ENCODE measurements around the gene OR51S1. TPM values are rescaled to one million over a fixed set of nuclear protein-coding genes. Genes with fewer than 3 reads are reported as not detected.
"Not testable (repeated sequence)": the region's sequence is repeated elsewhere in the genome, so short reads cannot be mapped to it uniquely, and the experiment has no call there.

OR51S1 gene
- total RNA-seq, 4 donors from 2014 or later = 0.27 TPM; not detected in 3

- Histone ChIP-seq H3K4me1 (no peaks in the 10 kb centered on the region), H3K27ac (no peak overlapping the region), H3K27me3 (no peaks in the 10 kb centered on the region), H3K4me3 (replicated peaks in 1 of 3) (no peak overlapping the region), H3K9me3 (no peaks in the 10 kb centered on the region), H3K36me3 (no peaks in the 10 kb centered on the region)
- intact Hi-C loops (cut with DNase I) = no loop called here
- 91 to 100% methylated on average over 1 of the region's 1 CpG for WGBS, 2 donors
- TF ChIP-seq POLR2A (IDR thresholded peaks at IDR 0.05) = no peak
- TF ChIP-seq, protein P1, sequence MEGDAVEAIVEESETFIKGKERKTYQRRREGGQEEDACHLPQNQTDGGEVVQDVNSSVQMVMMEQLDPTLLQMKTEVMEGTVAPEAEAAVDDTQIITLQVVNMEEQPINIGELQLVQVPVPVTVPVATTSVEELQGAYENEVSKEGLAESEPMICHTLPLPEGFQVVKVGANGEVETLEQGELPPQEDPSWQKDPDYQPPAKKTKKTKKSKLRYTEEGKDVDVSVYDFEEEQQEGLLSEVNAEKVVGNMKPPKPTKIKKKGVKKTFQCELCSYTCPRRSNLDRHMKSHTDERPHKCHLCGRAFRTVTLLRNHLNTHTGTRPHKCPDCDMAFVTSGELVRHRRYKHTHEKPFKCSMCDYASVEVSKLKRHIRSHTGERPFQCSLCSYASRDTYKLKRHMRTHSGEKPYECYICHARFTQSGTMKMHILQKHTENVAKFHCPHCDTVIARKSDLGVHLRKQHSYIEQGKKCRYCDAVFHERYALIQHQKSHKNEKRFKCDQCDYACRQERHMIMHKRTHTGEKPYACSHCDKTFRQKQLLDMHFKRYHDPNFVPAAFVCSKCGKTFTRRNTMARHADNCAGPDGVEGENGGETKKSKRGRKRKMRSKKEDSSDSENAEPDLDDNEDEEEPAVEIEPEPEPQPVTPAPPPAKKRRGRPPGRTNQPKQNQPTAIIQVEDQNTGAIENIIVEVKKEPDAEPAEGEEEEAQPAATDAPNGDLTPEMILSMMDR (IDR thresholded peaks at IDR 0.05) = no peak
- DNase-seq = no peak
Observed at GRCh38 chr11:4808476-4808875, 40.5 kb downstream of the OR51S1 start.

- TF ChIP-seq, protein P1 (IDR thresholded peaks at IDR 0.05) = no peak
- TF ChIP-seq POLR2A (IDR thresholded peaks at IDR 0.05) = no peak
- DNase-seq = no peak
Observed at GRCh38 chr11:4804280-4804679, 44.7 kb downstream of the OR51S1 start, which contains the start of gene OR52R1. Gene OR52R1, minus strand, starts transcription at chr11:4804380. Its CDS starts 0 bp downstream, at chr11:4804380.

DNA sequence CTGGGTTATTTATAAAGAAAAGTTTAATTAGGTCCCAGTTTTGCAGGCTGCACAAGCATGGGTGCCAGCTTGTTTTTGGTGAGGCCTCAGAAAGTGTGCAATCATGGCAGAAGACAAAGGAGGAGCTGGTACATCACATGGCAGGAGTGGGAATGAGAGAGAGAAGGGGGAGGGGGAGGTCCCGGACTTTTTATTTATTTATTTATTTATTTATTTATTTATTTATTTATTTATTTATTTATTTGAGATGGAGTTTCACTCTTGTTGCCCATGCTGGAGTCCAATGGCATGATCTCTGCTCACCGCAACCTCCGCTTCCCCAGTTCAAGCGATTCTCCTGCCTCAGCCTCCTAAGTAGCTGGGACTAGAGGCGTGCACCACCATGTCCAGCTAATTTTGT lies 47.7 kb downstream of the OR51S1 start:
- H3K36me3 ChIP-seq; intact Hi-C loops (cut with DNase I); H3K4me1 ChIP-seq; H3K27me3 ChIP-seq; H3K4me3 ChIP-seq (replicated peaks in 1 of 3); H3K27ac ChIP-seq; DNase-seq; H3K9me3 ChIP-seq: not testable (repeated sequence)
- WGBS, 2 donors = 95 to 96% methylated on average over 5 of the region's 5 CpGs

More at GRCh38 chr11:4804280-4804679, 44.7 kb downstream of the OR51S1 start, which contains the start of gene OR52R1:
- Histone ChIP-seq H3K4me1 (no peaks in the 10 kb centered on the region), H3K27ac (no peak within 1 kb of the TSS), H3K36me3 (no peaks in the 10 kb centered on the region), H3K4me3 (replicated peaks in 1 of 3) (no peak within 1 kb of the TSS), H3K9me3 (no peaks in the 10 kb centered on the region), H3K27me3 (no peaks in the 10 kb centered on the region)
- 88 to 97% methylated on average over 3 of the region's 3 CpGs for WGBS, 2 donors
- intact Hi-C loops (cut with DNase I) = no loop called here

DNA sequence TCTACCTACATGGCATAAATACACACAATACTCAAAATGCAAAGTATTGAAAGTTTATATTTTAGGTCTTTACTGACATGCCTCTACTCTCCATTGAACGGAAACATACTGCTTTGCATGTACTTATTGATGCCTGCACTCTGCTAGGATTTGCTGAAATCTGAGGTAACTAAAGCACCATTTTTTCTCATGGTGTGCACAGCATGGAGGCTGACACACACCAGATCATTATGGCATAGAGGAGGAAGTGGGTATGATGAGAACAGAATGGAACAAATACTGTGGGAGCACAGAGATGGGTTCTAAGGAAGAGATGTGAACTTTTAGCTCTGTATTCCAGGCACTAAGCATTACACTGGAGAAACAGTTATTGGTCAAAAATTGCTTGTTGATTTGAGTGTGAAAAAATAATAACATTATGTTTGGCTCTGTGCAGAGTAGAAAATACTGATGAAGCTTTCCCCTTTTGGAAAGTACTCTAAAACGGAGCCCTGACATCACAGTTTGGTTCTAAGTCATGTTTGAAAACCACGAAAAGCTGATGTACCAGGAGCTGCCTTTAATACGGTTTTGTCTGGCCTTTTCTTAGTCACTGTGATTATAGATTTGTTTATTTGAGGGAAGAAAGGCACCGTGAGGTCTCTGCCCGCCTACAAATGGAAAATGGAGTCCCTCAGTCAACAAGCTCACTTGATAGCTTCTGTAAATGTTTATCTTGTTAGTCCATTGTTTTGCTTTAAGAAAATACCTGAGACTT lies 50.4 kb downstream of the OR51S1 start:
- 61 to 68% methylated on average over 6 of the region's 6 CpGs for WGBS, 2 donors
- Histone ChIP-seq H3K36me3 (no peaks in the 10 kb centered on the region), H3K27me3 (no peaks in the 10 kb centered on the region), H3K9me3 (no peaks in the 10 kb centered on the region), H3K27ac (no peak overlapping the region), H3K4me1 (no peaks in the 10 kb centered on the region), H3K4me3 (replicated peaks in 1 of 3) (no peak overlapping the region)
- DNase-seq = no peak
- intact Hi-C loops (cut with DNase I) = no loop called here
- no peak for TF ChIP-seq POLR2A (IDR thresholded peaks at IDR 0.05)
- TF ChIP-seq, protein P1 (IDR thresholded peaks at IDR 0.05) = no peak

Other genes with a start within 250 kb of the OR51S1 start
- 10 to 100 TPM; 26.4 to 40.2 (median 36.2) TPM for gene TRIM68, start 241.0 kb downstream of the OR51S1 start, total RNA-seq
- not detected for gene OR51D1, start 211.7 kb downstream of the OR51S1 start, total RNA-seq
- under 1 TPM in 3 of 4 donors, not detected in 1; 0.21 to 0.54 (median 0.22) TPM for gene OR51E1, start 205.2 kb downstream of the OR51S1 start, total RNA-seq
- gene OR51E2, start 151.4 kb downstream of the OR51S1 start, total RNA-seq = not detected
- not detected for gene MMP26, start 144.4 kb downstream of the OR51S1 start, total RNA-seq
- gene OR51F1, start 79.3 kb downstream of the OR51S1 start, total RNA-seq = not detected
- gene OR52R1, start 44.8 kb downstream of the OR51S1 start, total RNA-seq = not detected
- not detected for gene OR51F2, start 27.9 kb downstream of the OR51S1 start, total RNA-seq
- not detected for gene OR51T1, start 32.7 kb upstream of the OR51S1 start, total RNA-seq
- gene OR51A7, start 54.6 kb upstream of the OR51S1 start, total RNA-seq = not detected
- gene OR51G2, start 70.1 kb upstream of the OR51S1 start, total RNA-seq = not detected
- gene OR51G1, start 75.1 kb upstream of the OR51S1 start, total RNA-seq = not detected
- not detected for gene OR51A4, start 98.4 kb upstream of the OR51S1 start, total RNA-seq
- gene OR51A2, start 106.5 kb upstream of the OR51S1 start, total RNA-seq = not detected
- not detected for gene OR51L1, start 145.6 kb upstream of the OR51S1 start, total RNA-seq
- not detected for gene OR52J3, start 197.3 kb upstream of the OR51S1 start, total RNA-seq
- gene OR52E2, start 210.4 kb upstream of the OR51S1 start, total RNA-seq = not detected
- gene OR52E1, start 220.4 kb upstream of the OR51S1 start, total RNA-seq = not detected

Measured in thyroid gland (tissue), 4 donors.